T1000 (cell line): ENCODE results near the gene ITGA3.
A peak's percentile ranks its signal among the peaks of the same experiment; 100 is the strongest.

Source experiments
- DNase-seq: peaks from one replicate; lab custom pipeline; 2025; ENCODE audit warnings: mixed read lengths; lab: John Stamatoyannopoulos, UW

ITGA3 gene

DNA sequence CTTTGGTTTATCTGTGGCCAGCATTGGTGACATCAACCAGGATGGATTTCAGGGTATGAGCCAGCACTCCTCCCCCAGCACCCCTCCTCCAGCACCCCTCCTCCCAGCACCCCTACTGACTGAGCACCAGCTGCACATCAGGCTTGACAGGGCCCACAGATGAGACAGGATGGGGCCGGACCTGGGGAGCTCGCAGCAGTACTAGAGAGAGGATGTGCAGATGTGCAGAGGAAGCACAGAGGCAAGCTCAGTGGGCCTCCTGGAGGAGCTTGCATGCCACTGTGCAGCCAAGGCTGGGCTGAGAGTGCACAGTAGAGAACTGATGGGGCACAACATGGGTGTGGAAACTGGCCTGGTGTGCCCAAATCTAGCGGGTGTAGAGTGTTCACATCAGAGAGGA is 16.2 kb downstream of the ITGA3 start:
- no peak for DNase-seq

DNA sequence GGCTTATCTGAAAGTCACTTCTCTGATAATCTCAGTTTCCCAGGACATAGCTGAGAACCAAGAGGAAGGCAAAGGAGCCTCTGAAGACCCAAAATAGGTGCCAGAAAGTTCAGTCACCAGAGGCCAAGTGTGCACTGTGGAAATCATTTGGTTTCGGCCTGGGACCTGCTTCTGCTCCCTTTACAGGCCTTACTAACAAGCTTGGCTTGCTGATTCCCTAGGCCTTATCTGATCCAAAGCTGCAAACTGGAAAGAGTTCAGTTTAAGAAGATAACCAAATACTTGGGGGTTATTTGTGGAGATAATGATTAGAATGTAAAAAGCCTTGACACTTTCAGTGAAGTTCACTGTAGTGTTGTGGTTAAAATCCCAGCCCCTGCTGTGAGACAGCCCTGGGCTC is 17.0 kb downstream of the ITGA3 start:
- DNase-seq = no peak

DNA sequence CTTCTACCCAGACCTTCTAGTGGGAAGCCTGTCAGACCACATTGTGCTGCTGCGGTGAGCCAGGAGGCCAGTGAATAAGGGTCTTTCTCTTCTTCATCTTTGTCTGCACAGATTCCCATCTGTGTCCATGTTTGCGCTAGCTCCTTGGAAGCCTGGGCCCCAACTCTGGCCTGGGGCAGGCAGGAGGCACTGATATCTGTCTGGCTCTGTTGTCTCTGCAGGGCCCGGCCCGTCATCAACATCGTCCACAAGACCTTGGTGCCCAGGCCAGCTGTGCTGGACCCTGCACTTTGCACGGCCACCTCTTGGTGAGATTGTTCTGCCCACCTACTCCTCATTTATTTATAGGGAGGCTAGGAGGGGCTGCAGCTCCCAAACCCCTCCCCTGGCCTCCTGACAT is 18.3 kb downstream of the ITGA3 start:
- no peak for DNase-seq

DNA sequence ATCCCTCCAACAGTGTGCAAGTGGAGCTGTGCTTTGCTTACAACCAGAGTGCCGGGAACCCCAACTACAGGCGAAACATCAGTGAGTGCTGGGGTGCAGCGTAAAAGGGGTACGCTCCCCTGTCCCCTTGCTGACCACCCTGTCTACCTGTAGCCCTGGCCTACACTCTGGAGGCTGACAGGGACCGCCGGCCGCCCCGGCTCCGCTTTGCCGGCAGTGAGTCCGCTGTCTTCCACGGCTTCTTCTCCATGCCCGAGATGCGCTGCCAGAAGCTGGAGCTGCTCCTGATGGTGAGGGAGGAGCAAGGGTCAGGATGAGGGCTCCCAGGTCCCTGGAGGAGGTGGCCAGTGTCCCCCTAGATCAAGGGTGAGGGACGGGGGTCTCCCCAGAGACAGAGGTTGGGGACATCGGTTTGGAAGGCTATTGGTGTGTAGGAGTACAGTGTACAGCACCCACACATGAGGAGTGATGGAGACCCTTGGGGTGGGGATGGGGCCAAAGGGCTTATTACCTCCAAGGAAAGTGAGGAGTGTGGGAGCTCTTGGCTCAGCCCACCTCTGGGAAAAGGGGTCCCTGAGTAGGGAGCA is 19.6 kb downstream of the ITGA3 start:
- no peak for DNase-seq

GRCh38 chr17:50076221-50076590 is 20.3 kb downstream of the ITGA3 start:
- DNase-seq = no peak

- no peak for DNase-seq
Measured at GRCh38 chr17:50076591-50077235, 20.8 kb downstream of the ITGA3 start.

GRCh38 chr17:50078430-50078829 is 22.5 kb downstream of the ITGA3 start:
- DNase-seq = no peak

- DNase-seq = no peak
Measured at GRCh38 chr17:50079334-50080095, 23.6 kb downstream of the ITGA3 start.

- DNase-seq = no peak
Measured at GRCh38 chr17:50080096-50080480, 24.2 kb downstream of the ITGA3 start.

DNA sequence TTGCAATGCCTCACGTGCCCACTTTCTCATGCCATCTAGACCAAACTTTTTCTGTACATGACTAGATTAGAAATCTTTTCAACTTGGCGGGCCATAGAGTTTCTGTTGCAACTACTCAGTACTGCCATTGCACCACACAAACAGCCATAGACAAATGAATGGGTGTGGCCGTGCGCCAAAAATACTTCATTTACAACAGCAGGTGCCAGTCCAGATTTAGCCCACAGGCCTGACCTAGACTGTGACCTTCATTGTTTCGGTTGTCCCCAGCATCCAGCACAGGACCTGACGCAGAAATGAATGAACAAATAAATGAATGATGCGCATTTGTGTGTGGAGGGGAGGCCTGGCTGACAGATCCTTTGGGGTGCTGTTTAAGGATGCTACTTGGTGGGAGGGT is 24.9 kb downstream of the ITGA3 start:
- DNase-seq = no peak

- no peak for DNase-seq
Measured at GRCh38 chr17:50081757-50082156, 25.8 kb downstream of the ITGA3 start.

DNA sequence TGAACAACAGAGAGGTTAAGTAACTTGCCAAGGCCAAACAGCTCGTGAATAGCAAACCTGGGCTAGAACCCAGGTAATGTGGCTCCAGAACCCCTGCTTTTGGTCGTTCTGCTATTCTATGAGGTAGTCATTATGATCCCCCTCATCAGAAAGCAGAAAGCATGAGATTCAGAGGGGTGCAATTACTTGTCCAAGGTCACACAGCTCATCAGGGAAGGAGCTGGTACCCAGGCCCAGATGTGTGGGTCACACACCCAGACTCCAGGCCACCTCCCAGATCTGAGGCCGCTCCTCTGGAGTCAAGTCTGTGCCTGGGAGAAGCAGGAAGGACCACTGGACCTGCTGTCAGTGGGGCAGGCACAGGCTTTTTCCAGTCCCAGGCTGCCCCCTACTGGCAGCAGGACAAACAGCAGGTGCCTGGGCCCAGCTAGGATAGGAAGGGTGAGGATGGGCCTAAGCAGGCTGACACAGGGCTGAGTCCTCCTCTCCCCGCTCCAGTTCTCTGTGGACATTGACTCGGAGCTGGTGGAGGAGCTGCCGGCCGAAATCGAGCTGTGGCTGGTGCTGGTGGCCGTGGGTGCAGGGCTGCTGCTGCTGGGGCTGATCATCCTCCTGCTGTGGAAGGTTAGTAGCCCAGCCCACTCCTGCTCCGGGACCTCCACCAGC is 31.5 kb downstream of the ITGA3 start:
- DNase-seq = peak; percentile 46

- no peak for DNase-seq
Measured at GRCh38 chr17:50087912-50088405, 32.0 kb downstream of the ITGA3 start.

DNA sequence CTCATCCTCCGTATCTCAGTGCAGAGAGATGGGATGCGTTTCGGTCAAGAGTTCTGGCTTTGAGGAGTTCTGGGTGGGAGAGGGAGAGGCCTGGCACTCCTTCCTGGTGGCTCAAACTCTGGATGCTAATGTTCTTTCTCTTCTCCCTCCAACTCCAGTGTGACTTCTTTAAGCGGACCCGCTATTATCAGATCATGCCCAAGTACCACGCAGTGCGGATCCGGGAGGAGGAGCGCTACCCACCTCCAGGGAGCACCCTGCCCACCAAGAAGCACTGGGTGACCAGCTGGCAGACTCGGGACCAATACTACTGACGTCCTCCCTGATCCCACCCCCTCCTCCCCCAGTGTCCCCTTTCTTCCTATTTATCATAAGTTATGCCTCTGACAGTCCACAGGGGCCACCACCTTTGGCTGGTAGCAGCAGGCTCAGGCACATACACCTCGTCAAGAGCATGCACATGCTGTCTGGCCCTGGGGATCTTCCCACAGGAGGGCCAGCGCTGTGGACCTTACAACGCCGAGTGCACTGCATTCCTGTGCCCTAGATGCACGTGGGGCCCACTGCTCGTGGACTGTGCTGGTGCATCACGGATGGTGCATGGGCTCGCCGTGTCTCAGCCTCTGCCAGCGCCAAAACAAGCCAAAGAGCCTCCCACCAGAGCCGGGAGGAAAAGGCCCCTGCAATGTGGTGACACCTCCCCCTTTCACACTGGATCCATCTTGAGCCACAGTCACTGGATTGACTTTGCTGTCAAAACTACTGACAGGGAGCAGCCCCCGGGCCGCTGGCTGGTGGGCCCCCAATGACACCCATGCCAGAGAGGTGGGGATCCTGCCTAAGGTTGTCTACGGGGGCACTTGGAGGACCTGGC is 33.3 kb downstream of the ITGA3 start:
- DNase-seq = no peak

DNA sequence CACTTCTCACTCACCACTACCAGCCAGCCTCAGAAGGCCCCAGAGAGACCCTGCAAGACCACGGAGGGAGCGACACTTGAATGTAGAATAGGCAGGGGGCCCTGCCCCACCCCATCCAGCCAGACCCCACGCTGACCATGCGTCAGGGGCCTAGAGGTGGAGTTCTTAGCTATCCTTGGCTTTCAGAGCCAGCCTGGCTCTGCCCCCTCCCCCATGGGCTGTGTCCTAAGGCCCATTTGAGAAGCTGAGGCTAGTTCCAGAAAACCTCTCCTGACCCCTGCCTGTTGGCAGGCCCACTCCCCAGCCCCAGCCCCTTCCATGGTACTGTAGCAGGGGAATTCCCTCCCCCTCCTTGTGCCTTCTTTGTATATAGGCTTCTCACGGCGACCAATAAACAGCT is 34.2 kb downstream of the ITGA3 start:
- DNase-seq = no peak

GRCh38 chr17:50090971-50091917 is 35.3 kb downstream of the ITGA3 start:
- DNase-seq = no peak

GRCh38 chr17:50091918-50092285 is 36.0 kb downstream of the ITGA3 start:
- DNase-seq = no peak

- no peak for DNase-seq
Measured at GRCh38 chr17:50093246-50093645, 37.3 kb downstream of the ITGA3 start.

DNA sequence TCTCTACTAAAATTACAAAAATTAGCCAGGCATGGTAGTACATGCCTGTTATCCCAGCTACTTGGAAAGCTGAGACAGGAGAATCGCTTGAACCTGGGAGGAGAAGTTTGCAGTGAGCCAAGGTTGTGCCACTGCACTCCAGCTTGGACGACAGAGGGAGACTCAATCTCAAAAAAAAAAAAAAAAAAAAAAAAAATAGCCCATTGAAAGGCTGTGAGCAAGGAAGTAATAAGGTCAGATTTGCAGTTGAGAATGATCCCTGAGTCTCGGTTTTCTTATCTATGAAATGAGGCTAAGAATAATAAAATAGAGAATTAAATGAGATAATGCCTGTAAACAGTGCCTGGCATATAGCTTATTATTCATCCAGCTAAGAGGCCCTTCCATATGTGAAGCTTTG is 37.9 kb downstream of the ITGA3 start:
- DNase-seq = no peak

GRCh38 chr17:50094243-50094752 is 38.4 kb downstream of the ITGA3 start:
- peak; percentile 73 for DNase-seq
